H1 (cell line): ENCODE measurements around the gene GTSE1. TPM values are rescaled to one million over a fixed set of nuclear protein-coding genes. Genes with fewer than 3 reads are reported as not detected.

ENCODE experiments used
- CTCF ChIA-PET: fragments of 300-600 bp; sonication (Branson Sonifier 250); formaldehyde crosslinking; loops from one replicate; lab custom pipeline; 2021; ENCODE audit not compliant: partially characterized antibody; lab: Charles Lee
- POLR2A ChIA-PET: fragments of 300-600 bp; sonication (Branson Sonifier 250); formaldehyde crosslinking; loops from one replicate; lab custom pipeline; 2021; ENCODE audit warnings: inconsistent platforms; ENCODE audit not compliant: partially characterized antibody; lab: Charles Lee
- DNase-seq, 2 experiments: peaks; one replicate each; pipeline versions ENCODE4 v3.0.0 to v3.0.0-alpha.2; 2010 to 2022; ENCODE audit warnings: low spot score in 2 of 2, low read depth in 1 of 2, mixed read lengths in 1 of 2
- FAIRE-seq: peaks from 2 replicates; lab custom pipeline; 2011; peaks lifted over from hg19 to GRCh38; lab: Jason Lieb, UNC
- H2AFZ ChIP-seq: 2 replicates; pipeline ENCODE4 v1.8.1; 2012; ENCODE audit warnings: low read length, inconsistent platforms
- H2AK5ac ChIP-seq: 2 replicates; pipeline ENCODE4 v1.6.1; 2013; ENCODE audit warnings: low read depth, low read length
- H2BK120ac ChIP-seq: replicated peaks from 2 replicates; pipeline ENCODE3; 2013; ENCODE audit warnings: low read depth, low read length, inconsistent platforms
- H2BK12ac ChIP-seq: 2 replicates; pipeline ENCODE4 v1.6.1; 2013; ENCODE audit warnings: low read depth, low read length
- H2BK15ac ChIP-seq: 2 replicates; pipeline ENCODE4 v1.6.1; 2013; ENCODE audit warnings: low read length
- H2BK20ac ChIP-seq: 2 replicates; pipeline ENCODE4 v1.6.1; 2013; ENCODE audit warnings: low read length
- H2BK5ac ChIP-seq: 2 replicates; pipeline ENCODE4 v1.6.1; 2013; ENCODE audit warnings: low read depth, low read length
- H3K14ac ChIP-seq: 2 replicates; pipeline ENCODE4 v1.6.1; 2013; ENCODE audit warnings: inconsistent platforms; ENCODE audit not compliant: insufficient read length
- H3K18ac ChIP-seq: 2 replicates; pipeline ENCODE4 v1.6.1; 2013; ENCODE audit warnings: low read length; ENCODE audit errors: extremely low read depth
- H3K23ac ChIP-seq: 2 replicates; pipeline ENCODE4 v1.6.1; 2013; ENCODE audit warnings: inconsistent platforms; ENCODE audit not compliant: insufficient read length
- H3K23me2 ChIP-seq: 2 replicates; pipeline ENCODE4 v1.6.1; 2013; ENCODE audit warnings: low read depth, low read length
- H3K27ac ChIP-seq: 2 replicates; pipeline ENCODE4 v1.6.1; 2011; ENCODE audit warnings: low read depth, low read length, inconsistent platforms
- H3K27me3 ChIP-seq, 4 experiments: replicated peaks in 1 of 4; 1 replicate in 1 of 4; 2 replicates in 3 of 4; pipeline versions ENCODE4 v1.6.1 to v1.8.1; 2011 to 2013; ENCODE audit warnings: low read length in 3 of 4, mild to moderate bottlenecking in 3 of 4, inconsistent platforms in 2 of 4, mixed read lengths in 2 of 4, moderate library complexity in 1 of 4; ENCODE audit not compliant: control insufficient read depth in 3 of 4, insufficient read depth in 3 of 4; ENCODE audit errors: extremely low read depth in 1 of 4
- H3K36me3 ChIP-seq, 4 experiments: 2 replicates each; pipeline versions ENCODE4 v1.6.1 to v1.8.1; 2011 to 2013; ENCODE audit warnings: mild to moderate bottlenecking in 4 of 4, low read length in 3 of 4, moderate library complexity in 2 of 4, control low read depth in 1 of 4, inconsistent platforms in 1 of 4; ENCODE audit not compliant: insufficient read depth in 4 of 4, control insufficient read depth in 2 of 4
- H3K4ac ChIP-seq: replicated peaks from 2 replicates; pipeline ENCODE3; 2013; ENCODE audit warnings: low read length, low read depth, mixed read lengths, inconsistent platforms; ENCODE audit not compliant: insufficient read length
- H3K4me1 ChIP-seq, 4 experiments: replicated peaks in 1 of 4; 1 replicate in 1 of 4; 2 replicates in 3 of 4; pipeline versions ENCODE4 v1.6.1 to v1.8.1; 2011 to 2013; ENCODE audit warnings: low read length in 3 of 4, inconsistent platforms in 2 of 4, mixed read lengths in 1 of 4; ENCODE audit not compliant: insufficient read depth in 4 of 4, control insufficient read depth in 3 of 4
- H3K4me2 ChIP-seq, 2 experiments: 2 replicates each; pipeline versions ENCODE4 v1.6.1 to v1.8.1; 2011 to 2013; ENCODE audit warnings: low read depth in 2 of 2, low read length in 2 of 2, control low read depth in 1 of 2, inconsistent platforms in 1 of 2, mild to moderate bottlenecking in 1 of 2; ENCODE audit not compliant: insufficient read depth in 1 of 2
- H3K4me3 ChIP-seq, 4 experiments: fragments of 200-600, 300-600 bp in 1 of 4; sonication (generic), shearing (Covaris generic), sonication (Bioruptor Twin) in 1 of 4; 2 replicates each; pipeline versions ENCODE4 v1.5.1 to v1.8.1; 2011 to 2016; ENCODE audit warnings: low read length in 4 of 4, low read depth in 3 of 4, control low read depth in 2 of 4, inconsistent platforms in 2 of 4, mild to moderate bottlenecking in 2 of 4, mixed read lengths in 1 of 4, moderate library complexity in 1 of 4; ENCODE audit not compliant: insufficient read depth in 2 of 4; ENCODE audit errors: extremely low read depth in 1 of 4
- H3K56ac ChIP-seq: replicated peaks from 2 replicates; pipeline ENCODE3; 2013; ENCODE audit warnings: low read depth, mild to moderate bottlenecking, mixed read lengths, low read length, inconsistent platforms; ENCODE audit not compliant: insufficient read length
- H3K79me1 ChIP-seq: 2 replicates; pipeline ENCODE4 v1.6.1; 2013; ENCODE audit warnings: low read depth, low read length, control low read depth
- H3K79me2 ChIP-seq, 2 experiments: 2 replicates each; pipeline versions ENCODE4 v1.6.1 to v1.8.1; 2012 to 2013; ENCODE audit warnings: low read length in 2 of 2, mild to moderate bottlenecking in 2 of 2, inconsistent platforms in 1 of 2; ENCODE audit not compliant: insufficient read depth in 2 of 2, control insufficient read depth in 1 of 2
- H3K9ac ChIP-seq, 4 experiments: replicated peaks in 1 of 4; 1 replicate in 1 of 4; 2 replicates in 3 of 4; pipeline versions ENCODE4 v1.6.1 to v1.8.1; 2011 to 2013; ENCODE audit warnings: low read depth in 3 of 4, low read length in 3 of 4, control low read depth in 2 of 4, mild to moderate bottlenecking in 2 of 4, moderate library complexity in 2 of 4, inconsistent platforms in 1 of 4; ENCODE audit errors: extremely low read depth in 1 of 4
- H3K9me3 ChIP-seq, 2 experiments: 2 replicates each; pipeline versions ENCODE4 v1.6.1 to v1.8.1; 2012 to 2013; ENCODE audit warnings: mild to moderate bottlenecking in 2 of 2, moderate library complexity in 2 of 2, control low read depth in 1 of 2, inconsistent platforms in 1 of 2, low read depth in 1 of 2, low read length in 1 of 2, mixed read lengths in 1 of 2; ENCODE audit not compliant: insufficient read depth in 2 of 2
- H4K20me1 ChIP-seq, 2 experiments: replicated peaks in 1 of 2; 2 replicates each; pipeline versions ENCODE3 to v1.8.1; 2011 to 2013; ENCODE audit warnings: inconsistent platforms in 2 of 2, low read length in 2 of 2, mild to moderate bottlenecking in 1 of 2; ENCODE audit not compliant: insufficient read depth in 2 of 2, control insufficient read depth in 1 of 2
- H4K5ac ChIP-seq: 2 replicates; pipeline ENCODE4 v1.6.1; 2013; ENCODE audit warnings: low read length, low read depth, mixed read lengths, inconsistent platforms; ENCODE audit not compliant: insufficient read length
- H4K8ac ChIP-seq: 2 replicates; pipeline ENCODE4 v1.8.0; 2013; ENCODE audit warnings: mild to moderate bottlenecking, moderate library complexity, low read length, inconsistent platforms; ENCODE audit not compliant: insufficient read depth; ENCODE audit errors: extremely low read depth
- H4K91ac ChIP-seq: replicated peaks from 2 replicates; pipeline ENCODE3; 2013; ENCODE audit warnings: low read length, mixed read lengths, inconsistent platforms; ENCODE audit not compliant: insufficient read length
- ASH2L ChIP-seq: fragments of 200-600, 300-600 bp; sonication (generic); IDR thresholded peaks from one replicate; pipeline ENCODE4 v1.7.1; 2017; ENCODE audit warnings: low read length
- EZH2 ChIP-seq: fragments of 200-600 bp; sonication (generic); IDR thresholded peaks from 2 replicates; pipeline ENCODE4 v1.7.1; 2012; ENCODE audit warnings: low read depth, mild to moderate bottlenecking, moderate library complexity, low read length, inconsistent platforms; ENCODE audit not compliant: severe bottlenecking
- KDM4A ChIP-seq: IDR thresholded peaks from one replicate; pipeline ENCODE4 v1.7.1; 2012; ENCODE audit warnings: low read depth, mild to moderate bottlenecking, moderate library complexity, low read length, inconsistent platforms; ENCODE audit not compliant: severe bottlenecking
- PHF8 ChIP-seq: fragments of 200-600 bp; sonication (generic); conservative IDR thresholded peaks from 2 replicates; pipeline ENCODE4 v1.7.1; 2012; ENCODE audit warnings: low read depth, mild to moderate bottlenecking, inconsistent platforms, low read length, moderate library complexity
- POU5F1 ChIP-seq: IDR thresholded peaks from 2 replicates; pipeline ENCODE4 v1.6.1; 2011; ENCODE audit warnings: low read depth, mild to moderate bottlenecking, low read length, moderate library complexity
- RXRA ChIP-seq: IDR thresholded peaks from 2 replicates; pipeline ENCODE4 v1.6.1; 2011; ENCODE audit warnings: low read depth, mild to moderate bottlenecking, low read length, moderate library complexity; ENCODE audit not compliant: insufficient read depth
- SP2 ChIP-seq: IDR thresholded peaks from 2 replicates; pipeline ENCODE4 v1.6.1; 2012; ENCODE audit warnings: mild to moderate bottlenecking, low read length, inconsistent platforms
- SP4 ChIP-seq: IDR thresholded peaks from 2 replicates; pipeline ENCODE4 v1.6.1; 2012; ENCODE audit warnings: low read length, inconsistent platforms
- SRF ChIP-seq: IDR thresholded peaks from 2 replicates; pipeline ENCODE4 v1.6.1; 2011; ENCODE audit warnings: mild to moderate bottlenecking, low read depth, low read length, moderate library complexity
- ZNF274 ChIP-seq: IDR thresholded peaks from 2 replicates; pipeline ENCODE4 v1.7.0; 2012; ENCODE audit warnings: low read length, borderline replicate concordance; ENCODE audit errors: extremely low read depth
- WGBS, 2 experiments: shearing (Covaris generic) in 1 of 2; methylation state at CpG; one replicate each; pipeline versions ENCODE4 v1.1.6 to v1.1.7; 2013 to 2015; ENCODE audit warnings: low lambda C conversion rate in 2 of 2, mixed read lengths in 2 of 2, inconsistent platforms in 1 of 2, low coverage in 1 of 2, missing lambda C conversion rate in 1 of 2; ENCODE audit not compliant: insufficient replicate concordance in 2 of 2, insufficient coverage in 1 of 2, insufficient read length in 1 of 2; ENCODE audit errors: extremely low coverage in 1 of 2, missing lambda C conversion rate in 1 of 2; 5-methylcytosine and 5-hydroxymethylcytosine counted together
- polyA plus RNA-seq, 7 experiments: library from polyadenylated mRNA; depleted of rRNA in 3 of 7; stranded (reverse) in 5 of 7; unstranded in 2 of 7; fragments of >200 nt in 5 of 7; fragments of 200-250 nt in 2 of 7; gene quantifications; 1 replicate in 5 of 7; 2 replicates in 1 of 7; 4 replicates in 1 of 7; pipeline versions ENCODE4 v1.2.1 to v1.2.3, GENCODE V29; 2011 to 2013; ENCODE audit warnings: missing spikeins in 2 of 7, mixed read lengths in 2 of 7
- total RNA-seq: library from RNA; stranded (reverse); fragmentation: NEBNext Ultra II Directional; extraction: Animal tissue kit (Norgen Biotek cat#: 25700); gene quantifications from 2 replicates; pipeline ENCODE4 v1.2.1, GENCODE V29; 2021

Gene GTSE1
- total and polyA plus RNA-seq, 2 of the 8 experiments (the other 6 are each of a cell fraction or from before 2014, with no cell fraction given): 17.5 to 38.6 TPM

DNA sequence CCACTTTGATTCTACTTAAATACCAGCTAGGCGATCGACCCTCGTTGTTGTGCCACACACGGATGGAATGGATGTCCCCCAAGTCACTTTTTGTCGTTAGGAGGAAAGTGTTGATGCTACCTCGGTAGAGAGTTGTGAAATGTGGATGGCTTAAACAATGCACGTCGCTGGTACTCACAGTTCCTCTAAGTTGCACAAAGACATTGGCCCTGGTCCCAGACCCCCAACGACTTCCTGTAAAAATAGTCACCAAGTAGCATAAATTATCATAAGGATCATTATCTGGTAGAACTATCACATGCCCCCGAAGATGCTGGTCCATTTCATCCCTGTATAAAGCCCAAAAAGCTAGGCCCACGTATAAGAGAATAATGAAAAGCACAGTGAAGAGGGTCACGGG is 37.3 kb upstream of the GTSE1 start:
- Histone ChIP-seq H3K23ac (no peak overlapping the region), H3K14ac (no peak overlapping the region), H3K79me1 (no peaks in the 10 kb centered on the region), H3K4me1 (no peaks in the 10 kb centered on the region), H2AK5ac (no peak overlapping the region), H3K23me2 (no peaks in the 10 kb centered on the region; the same call in 1 of the 2 replicates), H4K91ac (no peak overlapping the region), H4K8ac (no peak overlapping the region), H3K4ac (no peak overlapping the region), H2AFZ (no peak overlapping the region), H3K18ac (no peak overlapping the region), H3K4me2 (no peak overlapping the region), H3K27ac (no peak overlapping the region), H3K9me3 (peaks cover 0 to 4% of the 10 kb centered on the region in 2 experiments; a peak in 2 of 4 replicates), H2BK20ac (no peak overlapping the region), H4K20me1 (no peaks in the 10 kb centered on the region), H3K56ac (no peak overlapping the region), H3K9ac (no peak overlapping the region), H4K5ac (no peak overlapping the region), H3K4me3 (no peak overlapping the region), H3K79me2 (no peaks in the 10 kb centered on the region), H3K36me3 (no peaks in the 10 kb centered on the region), H2BK12ac (no peak overlapping the region), H2BK120ac (no peak overlapping the region), H2BK15ac (no peak overlapping the region), H3K27me3 (peaks cover 18 to 58% (median 34%) of the 10 kb centered on the region in 4 experiments), H2BK5ac (no peak overlapping the region)
- no peak for FAIRE-seq
- no peak for DNase-seq
- TF ChIP-seq KDM4A (no peak), RXRA (no peak), ZNF274 (no peak), PHF8 (no peak), SP2 (no peak), SP4 (no peak), POU5F1 (no peak), ASH2L (no peak), EZH2 (no peak), SRF (no peak)
- ChIA-PET CTCF (interaction anchor here (0.7 to 1.6 kb wide), 3 partner anchors 9 to 111 kb away, joined by 3 to 6 read pairs (median 3); partner anchors contain the start of gene CDPF1), POLR2A (no interaction called here)
- 83% methylated on average over 12 of the region's 12 CpGs; no CpG with 5 or more reads in 1 of the 2 experiments for WGBS, 2 experiments
